Natural killer cell (primary cell): Measurements from ENCODE around the gene ASIP. TPM values are rescaled to one million over a fixed set of nuclear protein-coding genes. Genes with fewer than 3 reads are reported as not detected.

ENCODE experiments used
- ATAC-seq, 3 donors: fragments of 150-1000 bp in 2 of 3; fragments of 200-7000 bp in 1 of 3; cut with Tn5 transposase; 1 replicate in 1 of 3; 2 replicates in 2 of 3; pipeline ENCODE4 v1.10.0; 2021; ENCODE audit warnings: mild to moderate bottlenecking in 2 of 3, moderate library complexity in 2 of 3
- DNase-seq, 2 donors: peaks; one replicate each; pipeline versions ENCODE4 v3.0.0 to v3.0.0-alpha.2; 2013 to 2021; ENCODE audit warnings: mixed read lengths in 1 of 2
- H3K27ac ChIP-seq: one replicate; pipeline ENCODE4 v1.5.1; 2013; ENCODE audit warnings: mild to moderate bottlenecking, low read length
- H3K27me3 ChIP-seq: one replicate; pipeline ENCODE4 v1.6.1; 2013; ENCODE audit warnings: low read length; ENCODE audit not compliant: control insufficient read depth, insufficient read depth
- H3K36me3 ChIP-seq: one replicate; pipeline ENCODE4 v1.6.1; 2013; ENCODE audit warnings: low read length; ENCODE audit not compliant: control insufficient read depth, insufficient read depth
- H3K4me1 ChIP-seq: one replicate; pipeline ENCODE4 v1.6.1; 2013; ENCODE audit warnings: low read length; ENCODE audit not compliant: control insufficient read depth, insufficient read depth
- H3K4me3 ChIP-seq: one replicate; pipeline ENCODE4 v1.5.1; 2013; ENCODE audit warnings: low read length
- H3K9me3 ChIP-seq: one replicate; pipeline ENCODE4 v1.6.1; 2013; ENCODE audit warnings: low read length; ENCODE audit not compliant: control insufficient read depth, insufficient read depth
- H3K27ac Mint-ChIP-seq, 2 donors: one replicate each; pipeline ENCODE4 v1.8.0; 2022; ENCODE audit warnings: mild to moderate bottlenecking in 2 of 2, mixed read lengths in 2 of 2, moderate library complexity in 1 of 2
- H3K27me3 Mint-ChIP-seq, 2 donors: one replicate each; pipeline ENCODE4 v1.8.0; 2022; ENCODE audit warnings: low read depth in 2 of 2, mixed read lengths in 2 of 2
- H3K36me3 Mint-ChIP-seq: one replicate; pipeline ENCODE4 v1.8.0; 2022; ENCODE audit warnings: mixed read lengths
- H3K4me1 Mint-ChIP-seq, 2 donors: one replicate each; pipeline ENCODE4 v1.8.0; 2022; ENCODE audit warnings: mixed read lengths in 2 of 2
- H3K4me3 Mint-ChIP-seq: one replicate; pipeline ENCODE4 v1.8.0; 2022; ENCODE audit warnings: mild to moderate bottlenecking, moderate library complexity, mixed read lengths
- H3K9me3 Mint-ChIP-seq, 2 donors: one replicate each; pipeline ENCODE4 v1.8.0; 2022; ENCODE audit warnings: mixed read lengths in 2 of 2
- CTCF ChIP-seq: fragments of 200-600 bp; IDR thresholded peaks from one replicate; pipeline ENCODE4 v1.8.0; 2022; ENCODE audit warnings: antibody characterized with exemption
- WGBS: methylation state at CpG from one replicate; pipeline ENCODE4 v1.1.7; 2013; ENCODE audit warnings: missing lambda C conversion rate; ENCODE audit not compliant: insufficient coverage; 5-methylcytosine and 5-hydroxymethylcytosine counted together
- intact Hi-C: fragments of 100-400 bp; cut with micrococcal nuclease; formaldehyde crosslinking; loops from one replicate; pipeline ENCODE4 v1.14.2; 2022
- total RNA-seq, 4 donors: library from RNA; stranded (reverse); fragments of 120-200 nt in 1 of 4; gene quantifications; one replicate each; pipeline versions ENCODE4 v1.2.3 to v1.2.4, GENCODE V29; 2013 to 2022

ASIP gene
- total RNA-seq, 3 donors from 2014 or later (not counting 1 experiment from before 2014, with no cell fraction given): not detected

- Mint-ChIP-seq H3K4me3 (no peak overlapping the region), H3K27me3 (peaks cover 6 to 7% of the 10 kb centered on the region in 2 donors), H3K4me1 (peaks cover 13 to 18% of the 10 kb centered on the region in 2 donors), H3K9me3 (no peaks in the 10 kb centered on the region), H3K27ac (no peak overlapping the region), H3K36me3 (no peaks in the 10 kb centered on the region)
- peaks cover 22% of the 10 kb centered on the region for H3K4me1 ChIP-seq
- H3K36me3 ChIP-seq: no peaks in the 10 kb centered on the region
- ATAC-seq (no peak), DNase-seq (no peak)
- H3K27me3 ChIP-seq: peaks cover 10% of the 10 kb centered on the region
- H3K27ac ChIP-seq: no peak overlapping the region
- H3K9me3 ChIP-seq: no peaks in the 10 kb centered on the region
- no peak overlapping the region for H3K4me3 ChIP-seq
- intact Hi-C loops: no loop called here
- WGBS: 99% methylated on average over 4 of the region's 6 CpGs
- TF ChIP-seq CTCF: no peak
Observed at GRCh38 chr20:34316196-34316814, 75.1 kb downstream of the ASIP start.

Other genes starting within 250 kb of the ASIP start
- 100 to 1,000 TPM; 194 to 204 (median 198) TPM for gene RALY, start 247.5 kb upstream of the ASIP start, total RNA-seq
- 10 to 100 TPM; 17.6 to 20.0 (median 17.6) TPM for gene EIF2S2, start 129.2 kb upstream of the ASIP start, total RNA-seq
- 1 to 10 TPM; 7.1 to 8.3 (median 7.7) TPM for gene AHCY, start 61.9 kb downstream of the ASIP start, total RNA-seq
- 100 to 1,000 TPM; 157 to 182 (median 163) TPM for gene ITCH, start 121.8 kb downstream of the ASIP start, total RNA-seq